ENCODE data around the gene ILF2.

DNA sequence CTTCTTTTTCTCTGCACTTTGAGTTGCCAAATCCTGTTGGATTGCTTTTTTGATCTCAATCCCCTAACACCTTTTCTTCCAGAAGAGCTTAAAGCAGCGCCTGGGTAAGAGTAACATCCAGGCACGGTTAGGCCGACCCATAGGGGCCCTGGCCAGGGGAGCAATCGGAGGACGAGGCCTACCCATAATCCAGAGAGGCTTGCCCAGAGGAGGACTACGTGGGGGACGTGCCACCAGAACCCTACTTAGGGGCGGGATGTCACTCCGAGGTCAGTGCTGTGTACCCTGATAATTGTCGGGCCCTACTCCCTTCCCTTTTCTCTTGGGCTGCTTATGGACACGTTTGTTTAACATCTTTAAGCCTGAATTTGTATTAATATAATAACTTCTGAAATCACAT lies 28.6 kb downstream of the ILF2 start:
- TF ChIP-seq, protein P1, sequence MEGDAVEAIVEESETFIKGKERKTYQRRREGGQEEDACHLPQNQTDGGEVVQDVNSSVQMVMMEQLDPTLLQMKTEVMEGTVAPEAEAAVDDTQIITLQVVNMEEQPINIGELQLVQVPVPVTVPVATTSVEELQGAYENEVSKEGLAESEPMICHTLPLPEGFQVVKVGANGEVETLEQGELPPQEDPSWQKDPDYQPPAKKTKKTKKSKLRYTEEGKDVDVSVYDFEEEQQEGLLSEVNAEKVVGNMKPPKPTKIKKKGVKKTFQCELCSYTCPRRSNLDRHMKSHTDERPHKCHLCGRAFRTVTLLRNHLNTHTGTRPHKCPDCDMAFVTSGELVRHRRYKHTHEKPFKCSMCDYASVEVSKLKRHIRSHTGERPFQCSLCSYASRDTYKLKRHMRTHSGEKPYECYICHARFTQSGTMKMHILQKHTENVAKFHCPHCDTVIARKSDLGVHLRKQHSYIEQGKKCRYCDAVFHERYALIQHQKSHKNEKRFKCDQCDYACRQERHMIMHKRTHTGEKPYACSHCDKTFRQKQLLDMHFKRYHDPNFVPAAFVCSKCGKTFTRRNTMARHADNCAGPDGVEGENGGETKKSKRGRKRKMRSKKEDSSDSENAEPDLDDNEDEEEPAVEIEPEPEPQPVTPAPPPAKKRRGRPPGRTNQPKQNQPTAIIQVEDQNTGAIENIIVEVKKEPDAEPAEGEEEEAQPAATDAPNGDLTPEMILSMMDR (IDR thresholded peaks at IDR 0.05), result no peak
- TF ChIP-seq POLR2AphosphoS5 (IDR thresholded peaks at IDR 0.05; ENCODE audit: insufficient read depth in 1 of 2, low read depth in 1 of 2) (no peak), POLR2A (IDR thresholded peaks at IDR 0.05) (no peak)
